Measurements from ENCODE around the gene SMKR1.
"Not testable (repeated sequence)": the region's sequence is repeated elsewhere in the genome, so short reads cannot be mapped to it uniquely, and the experiment has no call there.

The SMKR1 gene

DNA sequence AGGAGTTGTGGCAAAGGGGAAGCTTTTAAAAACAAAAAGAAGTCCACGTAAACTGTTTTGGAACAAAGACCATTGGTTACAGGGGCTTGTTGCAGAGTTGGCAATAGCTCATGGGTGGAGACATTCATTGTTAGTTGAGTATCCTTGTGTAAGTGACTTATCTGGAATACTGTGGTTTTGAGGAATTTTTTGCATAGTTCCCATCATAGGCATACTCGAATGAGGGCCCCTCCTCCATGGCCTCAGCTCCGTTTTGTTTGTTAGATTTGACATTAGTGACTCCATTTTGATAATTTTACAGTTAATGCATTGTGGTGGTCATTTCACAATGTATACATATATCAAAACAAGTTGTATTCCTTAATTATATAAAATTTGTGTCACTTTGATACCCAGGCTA, 12.8 kb upstream of the SMKR1 start:
- no peak for DNase-seq

DNA sequence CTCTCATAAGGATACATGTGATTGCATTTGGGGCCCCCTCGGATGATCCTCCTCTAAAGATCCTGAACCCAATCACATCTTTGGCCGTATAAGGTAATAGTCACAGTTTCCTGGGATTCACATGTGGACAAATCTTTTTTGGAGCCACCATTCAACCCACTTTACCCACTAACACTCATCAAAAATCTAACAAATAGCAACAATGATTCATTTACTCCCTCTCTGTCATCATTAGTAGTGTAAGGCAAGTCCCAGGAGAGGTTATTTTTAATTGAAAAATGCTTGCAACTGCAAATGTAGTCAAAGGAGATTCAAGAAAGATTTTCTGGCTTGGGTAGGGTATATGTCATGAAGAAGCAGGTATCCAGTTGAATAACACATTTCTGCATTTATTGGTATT, 9.9 kb upstream of the SMKR1 start:
- no peak for DNase-seq

DNA sequence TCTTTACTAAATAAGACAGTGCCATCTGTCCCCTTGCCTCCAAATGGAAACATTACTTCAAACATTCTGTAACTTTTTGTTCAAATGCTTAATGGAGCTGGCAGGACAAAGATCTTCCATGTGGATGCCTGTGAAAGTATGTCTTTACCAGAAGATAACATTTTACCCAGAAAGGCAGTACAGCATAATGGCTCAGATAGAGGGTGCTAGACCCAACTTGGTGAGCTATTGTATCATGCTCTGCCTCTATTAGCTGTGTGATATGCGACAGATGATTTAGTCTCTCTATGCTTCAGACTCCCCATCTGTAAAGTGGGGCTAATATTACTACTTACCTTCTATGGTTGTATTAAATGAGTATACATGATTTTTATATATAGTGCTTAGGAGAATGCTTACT, 8.8 kb upstream of the SMKR1 start:
- DNase-seq, result no peak

DNA sequence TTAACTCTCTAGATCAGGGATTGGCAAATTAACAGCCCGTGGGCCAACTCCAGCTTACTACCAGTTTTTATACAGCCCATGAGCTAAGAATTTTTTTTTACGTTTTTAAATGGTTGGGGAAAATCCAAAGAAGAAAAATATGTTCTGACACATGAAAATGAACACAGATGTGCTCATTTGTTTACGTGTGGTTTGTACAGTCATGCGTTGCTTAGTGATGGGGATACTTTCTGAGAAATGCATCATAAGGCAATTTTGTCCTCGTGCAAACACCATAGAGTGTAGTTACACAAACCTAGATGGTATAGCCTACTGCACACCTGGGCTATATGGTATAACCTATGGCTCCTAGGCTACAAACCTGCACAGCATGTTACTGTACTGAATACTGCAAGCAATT, 8.3 kb upstream of the SMKR1 start:
- DNase-seq, result no peak

DNA sequence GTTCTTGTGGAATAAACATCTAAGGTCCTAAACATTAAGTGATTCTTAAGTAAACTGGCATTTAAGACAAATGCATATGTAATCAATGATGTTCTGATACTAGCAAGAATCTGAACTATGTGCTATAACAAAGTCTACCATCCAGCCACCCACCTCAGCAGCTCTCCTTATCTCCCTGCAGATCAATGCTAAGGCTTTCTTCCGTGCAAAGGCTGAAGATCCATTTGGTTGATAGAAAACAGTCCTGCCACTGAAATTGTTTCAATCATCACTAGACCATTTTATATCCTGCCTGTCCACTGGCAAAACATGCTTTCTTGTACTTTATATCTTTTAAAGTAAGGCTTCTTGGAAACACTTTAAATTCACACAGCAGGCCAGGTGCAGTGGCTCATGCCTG, 6.3 kb upstream of the SMKR1 start:
- DNase-seq, result no peak

DNA sequence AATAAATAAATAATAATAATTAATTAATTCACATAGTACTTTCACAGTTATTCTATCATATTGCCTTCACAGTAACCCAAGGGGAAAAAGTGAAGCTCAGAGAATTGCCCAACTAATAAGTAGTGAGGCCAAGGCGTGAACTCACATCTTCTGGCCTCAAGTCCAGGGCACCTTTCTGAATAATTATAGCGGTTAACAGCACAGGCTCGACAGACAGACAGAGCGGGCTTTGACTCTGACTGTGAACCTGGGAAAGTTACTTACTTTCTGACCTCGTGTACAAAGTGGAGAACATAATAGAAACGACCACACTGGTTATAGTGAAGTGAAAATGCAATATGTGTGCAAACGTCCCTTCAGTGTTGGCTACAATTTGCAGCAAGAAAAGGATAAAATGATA, 5.7 kb upstream of the SMKR1 start:
- DNase-seq, result no peak

DNA sequence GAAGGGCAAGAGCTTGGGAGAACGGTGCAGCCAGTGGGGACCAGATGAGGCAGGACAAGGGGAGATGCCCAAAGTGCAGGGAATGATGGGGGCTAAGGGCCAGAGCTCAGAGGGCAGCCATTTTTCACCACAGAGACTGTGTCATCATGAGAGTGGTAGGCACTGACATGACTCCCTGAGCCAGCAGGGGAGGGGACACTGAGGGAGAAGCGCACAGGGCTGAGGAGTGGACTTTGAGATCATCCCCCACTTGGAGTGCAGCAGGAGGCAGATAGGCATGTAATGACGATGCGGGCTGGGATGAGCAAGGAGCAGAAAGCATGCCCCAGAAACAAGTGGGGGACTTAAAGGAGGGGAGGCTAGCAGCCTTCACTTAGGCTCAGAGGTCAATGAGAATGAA, 5.2 kb upstream of the SMKR1 start:
- DNase-seq, result no peak

DNA sequence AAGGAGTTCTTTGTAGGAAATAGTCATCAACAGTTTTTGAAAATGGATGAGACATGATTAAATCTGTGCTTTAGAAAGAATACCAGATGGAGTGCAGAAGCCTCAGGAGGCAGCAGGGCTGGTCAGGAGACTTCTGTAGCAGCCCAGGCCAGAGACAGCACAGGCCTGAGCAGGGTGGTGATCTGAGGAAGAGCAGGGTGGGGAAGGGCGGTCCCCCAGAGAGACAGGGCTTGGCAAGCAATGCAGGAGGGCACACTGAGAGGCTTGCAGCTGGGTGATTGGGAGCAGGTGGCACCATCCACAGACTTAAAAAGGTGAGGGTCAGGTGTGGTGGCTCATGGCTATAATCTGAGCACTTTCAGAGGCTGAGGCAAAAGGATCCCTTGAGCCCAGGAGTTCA, 4.3 kb upstream of the SMKR1 start:
- DNase-seq, result no peak

DNA sequence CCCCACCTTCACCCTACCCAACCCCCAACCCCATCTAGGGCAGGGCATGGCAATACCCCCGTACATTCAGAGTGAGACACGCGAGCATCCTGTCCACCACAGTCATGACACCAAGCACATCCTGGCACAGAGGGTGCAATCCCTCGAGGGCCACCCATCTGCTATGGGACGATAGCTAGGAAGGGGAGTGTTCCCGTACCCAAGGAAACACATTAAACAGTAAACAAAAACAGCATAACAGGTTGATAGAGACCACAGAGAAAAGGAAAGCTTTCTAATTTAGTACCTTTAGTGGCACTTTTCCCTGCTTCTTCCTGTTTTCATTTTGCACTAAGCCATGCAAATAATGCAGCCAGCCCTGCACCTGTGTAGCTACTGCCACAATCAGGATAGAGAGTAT, 2.3 kb upstream of the SMKR1 start:
- no peak for DNase-seq

DNA sequence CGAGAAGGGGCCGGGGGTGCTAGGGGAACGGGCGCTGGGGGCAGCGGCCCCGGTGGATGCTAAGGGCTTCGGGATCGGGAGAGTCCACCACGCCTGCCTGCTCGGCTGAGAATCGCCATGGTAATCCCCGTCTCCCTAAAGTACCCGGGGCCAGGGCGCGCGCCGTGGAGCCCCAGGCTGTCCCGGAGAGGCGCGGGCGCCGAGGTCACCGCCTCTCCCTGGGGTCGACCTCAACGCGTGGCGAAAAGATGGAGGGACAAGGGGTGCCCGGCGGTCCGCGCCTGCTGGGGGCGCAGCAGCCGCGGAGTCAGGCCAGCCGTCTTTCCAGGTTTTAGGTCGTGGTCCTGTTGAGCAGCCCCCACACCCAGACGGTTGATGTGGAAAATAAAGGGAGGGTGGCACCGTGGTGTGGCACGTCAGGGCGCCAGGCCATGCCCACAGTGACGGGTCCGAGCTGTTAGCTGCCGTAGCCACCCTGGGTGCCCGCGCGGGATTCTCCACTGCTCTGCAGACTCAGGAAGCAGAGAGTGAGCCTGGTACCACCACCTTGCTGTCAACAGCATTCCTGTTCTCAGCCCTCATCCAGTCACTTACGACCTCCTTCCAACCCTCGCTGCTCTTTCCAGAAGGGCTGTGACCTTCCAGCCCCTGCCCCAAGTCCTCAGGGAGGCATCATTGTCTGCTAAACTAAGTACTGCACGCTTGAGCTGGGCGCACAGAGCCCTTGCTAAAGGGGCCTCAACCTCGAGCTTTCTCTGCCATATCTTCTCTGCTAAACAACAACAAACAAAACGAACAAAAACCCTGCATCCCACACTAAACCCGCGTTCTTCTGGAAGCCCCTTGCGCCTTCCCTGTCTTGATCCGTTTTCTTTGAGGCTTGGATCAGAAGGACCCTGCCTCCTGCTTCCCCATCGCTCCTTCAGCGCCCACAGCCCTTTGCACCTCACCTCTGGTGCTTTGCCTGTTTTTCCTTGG, 666 bp downstream of the SMKR1 start:
- DNase-seq, result no peak

DNA sequence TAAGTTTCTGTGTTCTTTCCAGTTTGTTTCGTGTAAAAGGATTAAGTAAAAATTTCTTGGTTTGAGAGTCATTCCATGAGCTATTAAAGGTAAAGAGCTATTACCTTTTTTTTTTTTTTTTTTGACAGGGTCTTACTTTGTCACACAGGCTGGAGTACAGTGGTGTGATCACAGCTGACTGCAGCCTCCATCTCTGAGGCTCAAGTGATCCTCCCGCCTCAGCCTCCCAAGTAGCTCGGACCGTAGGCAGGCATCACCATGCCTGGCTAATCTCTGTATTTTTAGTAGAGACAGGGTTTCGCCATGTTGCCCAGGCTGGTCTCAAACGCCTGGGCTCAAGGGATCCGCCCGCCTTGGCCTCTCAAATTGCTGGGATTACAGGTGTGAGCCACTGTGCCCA, 1.4 kb downstream of the SMKR1 start:
- DNase-seq, result no peak

DNA sequence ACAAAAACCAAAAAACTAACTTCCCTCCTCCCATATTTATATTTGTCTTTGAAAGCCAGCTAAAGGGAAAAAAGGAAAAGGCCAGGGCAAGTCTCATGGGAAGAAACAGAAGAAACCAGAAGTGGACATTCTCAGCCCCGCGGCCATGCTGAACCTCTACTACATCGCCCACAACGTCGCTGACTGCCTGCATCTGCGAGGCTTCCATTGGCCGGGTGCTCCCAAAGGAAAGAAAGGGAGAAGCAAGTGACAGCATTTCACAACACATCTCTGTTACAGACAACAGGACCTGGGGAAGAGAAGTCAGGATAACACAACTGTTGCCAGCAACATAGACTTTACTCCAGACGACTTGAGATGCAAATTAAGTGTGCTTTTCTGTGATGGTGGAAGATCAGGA, 9.9 kb downstream of the SMKR1 start:
- DNase-seq, result no peak

DNA sequence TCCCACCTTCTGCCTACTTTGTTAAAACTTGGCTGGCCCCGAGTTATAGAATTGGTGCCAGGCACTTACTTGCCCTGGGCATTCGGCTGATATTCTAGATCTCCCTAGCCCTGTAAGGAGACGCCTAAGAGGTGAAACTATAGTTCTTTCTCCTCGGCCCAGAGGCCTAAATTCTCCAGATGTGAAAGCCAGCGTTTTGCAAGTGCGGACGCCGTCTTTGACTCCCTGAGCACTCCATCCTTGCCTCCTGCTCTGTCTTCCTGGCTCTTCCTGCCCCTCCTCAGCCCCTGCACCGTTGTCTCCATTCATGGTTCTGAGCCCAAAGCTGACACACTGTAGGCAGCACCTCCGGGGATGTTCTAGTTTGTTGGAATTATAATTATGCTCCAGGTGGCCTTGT, 11.2 kb downstream of the SMKR1 start:
- no peak for DNase-seq

DNA sequence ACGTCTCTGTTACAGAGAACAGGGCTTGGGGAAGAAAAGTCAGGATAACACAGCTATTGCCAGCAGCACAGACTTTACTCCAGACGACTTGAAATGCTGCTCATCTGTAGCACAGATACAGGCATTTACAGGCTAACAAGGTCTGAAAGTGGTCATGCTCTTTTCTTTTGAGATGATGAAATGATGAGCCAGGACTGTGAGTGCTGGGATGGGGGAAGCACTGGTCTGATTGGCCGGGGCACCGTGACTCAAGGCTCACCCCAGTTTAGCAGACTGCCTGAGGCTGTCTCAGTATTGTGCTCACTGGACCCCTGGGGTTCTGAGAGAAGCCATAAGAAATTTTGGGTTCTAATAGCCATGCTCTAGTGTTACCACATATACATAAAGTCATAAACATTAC, 12.4 kb downstream of the SMKR1 start:
- no peak for DNase-seq

DNA sequence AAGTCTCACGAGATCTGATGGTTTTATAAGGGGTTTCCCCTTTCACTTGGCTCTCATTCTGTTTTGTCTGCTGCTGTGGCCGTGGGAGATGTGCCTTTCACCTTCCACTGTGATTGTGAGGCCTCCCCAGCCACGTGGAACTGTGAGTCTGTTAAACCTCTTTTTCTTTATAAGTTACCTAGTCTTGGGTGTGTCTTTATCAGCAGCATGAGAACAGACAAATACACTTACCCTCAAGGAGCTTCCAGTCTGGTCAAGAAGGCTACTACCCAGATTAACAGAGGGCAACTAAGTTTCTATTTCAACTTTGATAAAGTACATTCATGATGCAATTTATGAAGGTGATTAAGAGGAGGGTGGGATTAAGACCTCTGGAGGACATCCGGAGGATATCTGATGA, 13.1 kb downstream of the SMKR1 start:
- no peak for DNase-seq

DNA sequence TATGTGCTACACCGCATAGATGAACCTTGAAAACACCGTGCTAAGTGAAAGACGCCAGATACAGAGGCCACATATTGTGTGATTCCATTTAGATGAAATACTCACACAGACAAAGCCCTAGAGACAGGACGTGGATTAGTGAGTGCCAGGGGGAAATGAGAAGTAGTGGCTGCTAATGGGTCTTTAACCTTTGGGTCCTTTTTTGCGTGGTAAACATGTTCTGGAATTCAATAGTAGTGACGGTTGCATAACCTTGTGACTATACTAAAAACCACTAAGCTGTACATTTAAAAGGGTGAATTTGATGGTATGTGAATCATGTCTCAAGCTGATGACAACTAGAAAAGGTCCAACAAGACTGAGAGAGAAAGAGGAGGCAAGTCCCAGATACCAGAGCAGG, 15.6 kb downstream of the SMKR1 start:
- DNase-seq, result no peak

DNA sequence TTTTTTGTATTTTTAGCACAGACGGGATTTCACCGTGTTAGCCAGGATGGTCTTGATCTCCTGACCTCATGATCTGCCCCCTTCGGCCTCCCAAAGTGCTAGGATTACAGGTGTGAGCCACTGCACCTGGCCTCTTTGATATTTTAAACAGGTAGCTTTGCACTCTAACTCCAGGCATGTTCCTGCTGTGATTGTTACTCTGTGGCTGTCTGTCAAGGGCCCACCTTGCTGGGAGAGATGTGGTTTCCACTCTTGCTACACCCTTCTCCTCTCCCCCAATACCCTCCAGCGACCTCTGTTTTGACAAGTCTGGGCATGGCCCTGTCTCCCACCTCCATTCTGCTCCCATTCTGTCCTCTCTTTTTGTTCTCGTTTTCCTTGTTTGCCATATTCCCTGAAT, 17.1 kb downstream of the SMKR1 start:
- DNase-seq, result no peak

DNA sequence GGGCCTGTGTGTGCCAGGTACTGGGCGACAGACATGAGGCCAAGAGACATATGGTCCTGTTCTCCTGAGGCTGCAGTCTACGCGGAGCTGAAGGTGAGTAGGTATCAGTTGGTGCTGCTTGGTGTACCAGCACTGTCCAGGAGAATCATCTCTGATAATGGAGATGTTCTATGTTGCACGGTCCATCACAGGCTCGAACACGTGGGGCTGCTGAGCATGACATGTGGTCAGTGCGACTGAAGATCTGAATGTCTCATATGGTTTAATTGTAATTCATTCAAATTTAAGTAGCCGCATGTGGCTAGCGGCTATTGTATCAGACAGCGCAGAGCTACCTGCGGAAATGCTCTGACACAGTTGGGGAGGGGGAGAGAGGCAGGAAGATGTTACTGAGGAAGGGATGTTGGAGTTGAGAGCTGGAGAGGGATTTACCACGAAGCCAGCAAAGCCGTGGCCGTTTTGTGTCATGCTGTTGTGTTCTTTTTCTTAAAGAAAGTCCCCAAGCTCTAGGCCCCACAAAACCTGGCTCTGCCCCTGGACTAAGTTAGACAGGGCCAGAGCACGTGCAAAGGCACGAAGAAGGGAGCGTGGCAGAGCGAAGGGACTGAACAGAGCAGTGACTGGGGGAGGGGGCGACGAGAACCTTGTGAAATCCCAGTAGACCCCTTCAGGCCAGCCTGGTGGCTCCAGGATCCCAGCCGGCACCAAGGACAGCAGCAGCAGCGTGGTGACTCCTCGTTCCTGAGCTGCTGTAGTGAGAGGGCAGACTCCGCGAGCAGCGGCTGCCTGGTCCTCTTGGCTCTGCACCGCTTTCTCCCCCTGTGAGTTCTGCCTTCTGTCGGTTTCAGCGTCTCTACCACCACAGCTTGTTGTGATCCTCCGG, 20.0 kb downstream of the SMKR1 start:
- no peak for DNase-seq

DNA sequence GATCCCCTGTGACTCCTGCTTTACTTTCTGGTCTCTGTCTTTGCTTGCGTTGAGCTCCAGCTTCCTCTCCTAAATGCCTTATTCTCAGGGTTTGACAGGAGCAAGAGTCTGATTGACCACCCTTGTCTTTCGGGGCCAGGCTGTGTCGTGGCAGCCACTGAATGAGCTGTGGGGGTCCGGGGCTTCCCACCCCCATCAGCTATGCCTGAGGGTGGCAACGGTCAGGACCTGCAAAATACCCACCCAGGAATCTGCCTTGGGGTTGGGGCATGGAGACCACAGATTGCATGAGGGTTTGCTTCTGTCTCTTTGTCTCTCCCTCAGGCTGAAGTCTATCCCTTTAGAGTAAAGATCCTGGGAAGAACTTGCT, 20.6 kb downstream of the SMKR1 start:
- no peak for DNase-seq

DNA sequence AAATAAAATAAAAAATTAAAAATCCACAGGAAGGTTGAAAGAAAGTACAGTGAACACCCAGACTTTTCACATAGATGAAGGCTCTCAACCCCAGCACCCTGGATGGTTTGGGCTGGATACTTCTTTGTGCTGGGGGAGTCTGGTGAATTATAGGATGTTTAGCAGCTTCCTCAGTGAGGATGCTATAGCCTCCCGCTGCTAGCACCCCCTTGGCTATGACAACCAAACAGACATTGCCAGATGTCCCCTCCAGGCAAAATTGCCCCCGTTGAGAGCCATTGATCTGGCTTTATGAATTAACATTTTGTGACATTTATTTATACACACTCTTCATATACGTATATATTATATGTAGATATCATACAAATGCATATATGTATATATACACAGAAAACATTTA, 21.6 kb downstream of the SMKR1 start:
- no peak for DNase-seq

DNA sequence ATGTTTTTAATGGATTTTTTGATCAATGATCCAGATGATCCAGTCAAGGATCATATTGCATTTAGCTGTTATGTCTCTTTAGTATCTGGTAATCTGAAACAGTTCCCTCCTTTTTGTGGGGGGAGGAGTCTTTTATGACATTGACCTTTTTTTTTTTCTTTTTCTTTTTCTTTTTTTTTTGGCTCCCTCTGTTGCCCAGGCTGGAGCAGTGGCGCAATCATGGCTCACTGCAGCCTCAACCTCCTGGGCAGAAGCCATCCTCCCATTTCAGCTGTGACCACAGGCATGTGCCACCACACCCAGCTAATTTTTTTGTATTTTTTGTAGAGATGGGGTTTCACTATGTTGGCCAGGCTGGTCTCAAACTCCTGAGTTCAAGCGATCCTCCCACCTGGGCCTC, 22.1 kb downstream of the SMKR1 start:
- DNase-seq, result not testable (repeated sequence)

DNA sequence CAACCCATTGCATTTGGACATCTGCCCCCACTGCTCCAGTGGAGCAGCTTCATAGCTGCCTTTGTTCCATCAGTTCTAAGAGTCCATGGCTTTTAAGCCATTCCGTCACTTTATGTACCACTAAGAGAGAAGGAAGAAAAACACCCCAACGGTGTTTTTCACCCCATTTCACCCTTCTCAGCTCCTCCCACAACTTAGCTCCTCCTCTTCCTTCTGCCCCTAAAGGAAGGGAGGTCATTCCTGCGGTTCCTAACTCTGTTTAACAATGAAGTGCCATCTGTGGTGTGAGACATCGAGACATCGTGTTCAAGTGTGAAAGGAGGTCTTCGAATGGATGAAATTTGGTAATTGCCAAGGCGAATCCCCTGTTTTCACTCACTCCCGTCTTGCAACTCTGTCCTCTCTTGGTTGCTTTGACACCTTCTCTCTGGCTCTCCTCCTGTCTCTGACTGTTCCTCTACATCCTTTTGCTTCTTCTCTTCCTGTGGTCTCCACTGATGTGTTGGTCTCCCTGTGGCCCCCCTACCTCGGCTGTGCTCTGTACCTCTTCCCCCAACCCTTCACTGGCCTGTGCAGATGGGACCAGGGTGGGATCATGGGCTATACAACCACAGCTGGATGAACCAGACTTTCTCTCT, 23.0 kb downstream of the SMKR1 start:
- DNase-seq, result no peak

DNA sequence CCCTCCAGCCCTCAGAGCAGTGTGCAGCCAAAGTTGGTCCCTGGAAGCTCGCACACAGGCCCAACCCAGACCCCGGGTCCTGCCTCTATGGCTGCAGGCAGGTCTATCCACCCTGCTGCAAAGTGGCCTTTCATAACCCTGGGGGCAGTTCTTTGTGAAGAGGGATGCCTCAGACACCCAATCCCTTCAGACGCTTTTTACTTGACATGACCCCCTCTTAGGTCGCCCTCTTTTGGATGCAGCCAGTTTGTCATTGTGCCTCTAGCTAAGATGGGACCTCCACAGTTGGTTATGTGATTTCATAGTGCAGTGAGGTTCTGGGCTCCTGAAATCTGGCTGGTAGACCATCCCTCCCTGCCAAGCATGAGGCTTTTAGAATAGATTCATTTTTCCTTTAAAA, 27.3 kb downstream of the SMKR1 start:
- DNase-seq, result no peak
